Choroid plexus epithelial cell (primary cell): Measurements from ENCODE around the gene MYMX.

Source experiments
- DNase-seq: peaks from one replicate; pipeline ENCODE4 v3.0.0-alpha.2; 2010; ENCODE audit warnings: low read depth
- H3K4me3 ChIP-seq: 2 replicates; pipeline ENCODE4 v1.5.1; 2011; ENCODE audit warnings: low read depth, mild to moderate bottlenecking, control low read depth, low read length, moderate library complexity
- CTCF ChIP-seq: conservative IDR thresholded peaks from 2 replicates; pipeline ENCODE4 v1.5.1; 2011; ENCODE audit warnings: low read depth, mild to moderate bottlenecking, control low read depth, inconsistent platforms, low read length, moderate library complexity

Gene MYMX

DNA sequence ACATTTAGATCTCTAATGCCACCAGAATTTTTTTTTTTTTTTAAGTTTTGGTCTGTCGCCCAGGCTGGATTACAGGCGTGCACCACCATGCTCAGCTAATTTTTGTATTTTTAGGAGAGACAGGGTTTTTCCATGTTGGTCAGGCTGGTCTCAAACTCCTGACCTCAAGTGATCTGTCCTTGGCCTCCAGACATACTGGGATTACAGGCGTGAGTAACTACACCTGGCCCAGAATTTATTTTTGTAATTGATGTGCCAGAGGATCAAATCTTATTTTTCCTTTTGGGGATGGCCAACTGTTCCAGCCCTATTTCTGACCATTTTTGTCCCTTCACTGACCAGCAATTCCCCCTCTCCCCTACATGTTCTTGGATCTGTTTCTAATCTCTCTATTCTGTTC lies 18.0 kb upstream of the MYMX start:
- TF ChIP-seq CTCF = no peak

GRCh38 chr6:44199883-44200282 lies 16.8 kb upstream of the MYMX start:
- TF ChIP-seq CTCF = no peak
- DNase-seq = no peak
- no peak overlapping the region for H3K4me3 ChIP-seq

More for the DNA sequence above, 18.0 kb upstream of the MYMX start:
- no peak for DNase-seq
- H3K4me3 ChIP-seq = no peak overlapping the region

DNA sequence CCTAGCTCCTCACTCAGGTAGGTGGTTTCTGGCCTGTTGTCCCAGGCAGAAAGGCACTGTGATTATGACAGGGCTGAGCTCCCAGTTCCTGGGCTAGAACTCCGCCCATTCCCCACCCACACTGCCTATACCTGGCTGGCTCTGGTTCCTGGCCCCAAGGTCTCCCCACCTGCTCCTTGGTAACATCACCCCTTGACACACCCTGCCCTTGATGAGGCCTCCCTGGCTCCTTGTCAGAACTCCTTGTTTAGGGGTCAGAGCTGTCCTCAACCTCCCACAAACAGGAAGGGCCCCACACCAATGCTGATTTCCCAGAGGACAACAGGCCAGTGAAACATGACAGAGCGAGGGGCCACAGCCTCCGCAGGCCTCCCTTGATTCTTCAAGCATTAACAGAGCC lies 15.5 kb upstream of the MYMX start:
- H3K4me3 ChIP-seq = no peak overlapping the region
- no peak for TF ChIP-seq CTCF
- DNase-seq = no peak

DNA sequence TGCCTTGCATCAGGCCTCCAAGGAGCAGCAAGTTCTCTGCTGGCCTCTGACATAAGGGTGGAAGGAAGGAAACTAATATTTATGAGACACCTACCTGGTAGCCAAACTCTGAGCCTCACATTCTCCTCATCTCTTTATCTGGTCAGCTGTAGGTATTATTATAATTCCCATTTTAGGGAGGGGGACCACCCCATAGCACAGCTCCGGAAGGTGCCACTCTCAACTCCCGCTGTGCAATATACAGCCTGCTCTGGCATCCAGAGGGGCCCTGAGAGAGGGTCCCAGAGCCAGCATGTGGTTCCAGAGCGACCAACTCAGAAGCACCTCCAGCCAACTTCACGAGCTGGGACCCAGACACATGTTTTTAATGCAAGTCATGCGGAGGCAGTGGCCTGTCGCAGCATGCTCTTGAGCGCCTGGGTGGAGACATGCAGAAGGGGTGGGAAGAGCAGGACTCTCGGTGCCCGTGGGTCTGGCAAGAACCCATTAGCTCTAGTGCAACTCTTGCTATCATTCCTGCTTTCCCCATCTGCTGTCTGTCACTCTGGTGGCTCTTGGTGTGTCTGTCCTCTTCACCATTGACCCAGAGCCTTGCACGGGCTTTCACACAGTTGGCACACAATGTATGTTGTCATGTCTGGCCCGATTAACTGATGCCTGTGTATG lies 15.0 kb upstream of the MYMX start:
- H3K4me3 ChIP-seq = no peak overlapping the region
- TF ChIP-seq CTCF = no peak
- no peak for DNase-seq

DNA sequence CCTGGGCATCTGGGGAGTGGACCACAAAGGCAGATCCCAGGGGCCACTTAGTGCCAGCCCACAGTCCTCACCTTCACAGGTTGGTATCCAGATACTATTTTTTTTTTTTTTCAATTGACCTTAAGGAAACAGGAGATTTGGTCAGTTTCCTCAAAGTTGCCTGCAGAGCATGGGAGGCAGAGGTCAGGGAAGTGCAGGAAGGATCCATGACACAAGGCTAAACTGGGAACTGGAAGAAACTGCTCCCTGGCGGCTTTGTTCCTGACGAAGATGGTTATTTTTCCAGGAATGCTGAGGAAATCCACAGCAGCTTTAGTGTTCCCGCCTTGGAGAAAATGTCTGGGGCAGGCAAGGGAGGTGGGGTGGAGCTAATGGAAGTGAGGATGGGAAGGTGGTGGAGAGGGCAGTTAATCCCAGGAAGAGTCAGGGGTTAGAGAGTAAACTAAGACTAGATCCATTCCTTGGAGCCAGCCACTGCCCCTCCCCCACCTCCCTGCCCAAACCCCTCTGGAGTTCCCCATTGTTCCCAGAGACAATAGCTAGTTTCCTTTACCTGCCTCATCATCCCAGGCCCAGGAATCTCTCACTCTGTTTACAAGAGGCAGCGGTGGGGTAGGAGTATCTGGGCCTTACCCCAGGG lies 14.3 kb upstream of the MYMX start:
- TF ChIP-seq CTCF = no peak
- H3K4me3 ChIP-seq = no peak overlapping the region
- no peak for DNase-seq

DNA sequence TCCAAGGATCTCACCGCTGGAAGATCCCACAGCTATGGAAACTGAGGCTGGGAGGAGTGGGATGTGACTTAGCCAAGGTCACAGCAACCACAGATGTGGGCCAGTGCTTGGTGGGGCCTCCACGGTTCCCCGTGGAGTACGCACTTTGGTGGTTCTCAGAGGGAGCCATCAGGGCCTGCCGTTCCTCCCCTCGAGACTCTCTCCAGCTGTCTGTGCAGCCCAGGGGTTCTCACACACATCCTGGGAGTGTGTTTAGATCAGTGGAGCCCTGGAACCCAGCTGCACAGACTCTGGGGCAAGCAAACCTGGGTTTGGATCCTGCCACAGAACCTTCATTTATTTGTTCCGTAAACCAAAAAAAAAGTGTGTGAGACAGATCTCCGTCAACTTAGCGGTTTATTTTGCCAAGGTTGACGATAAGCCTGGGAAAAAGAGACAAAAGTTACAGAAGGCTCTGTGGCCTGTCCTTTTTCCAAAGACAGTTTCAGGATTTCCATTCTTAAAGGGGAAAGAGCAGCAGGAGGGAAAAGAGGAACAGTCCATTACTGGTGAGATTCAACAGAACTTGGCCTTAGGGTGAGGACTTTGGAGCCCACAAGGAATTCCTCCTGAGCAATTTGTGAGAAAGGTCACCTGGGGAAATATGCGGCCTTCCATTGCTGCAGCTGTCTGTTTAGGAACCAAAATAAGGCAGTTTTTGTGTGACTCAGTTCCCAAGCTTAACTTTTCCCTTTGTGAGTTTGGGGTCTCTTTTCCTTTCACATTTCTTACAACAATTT lies 13.6 kb upstream of the MYMX start:
- H3K4me3 ChIP-seq = no peak overlapping the region
- DNase-seq = peak; percentile 43
- TF ChIP-seq CTCF = no peak
